Myometrial cell (primary cell): ENCODE results near the gene RNASE4. TPM values are rescaled to one million over a fixed set of nuclear protein-coding genes. Genes with fewer than 3 reads are reported as not detected.

Experiments
- total RNA-seq: library from RNA; depleted of rRNA; stranded (reverse); fragments of >200 nt; gene quantifications from 2 replicates; pipeline ENCODE4 v1.2.3, GENCODE V29; 2015

RNASE4 gene, protein sequence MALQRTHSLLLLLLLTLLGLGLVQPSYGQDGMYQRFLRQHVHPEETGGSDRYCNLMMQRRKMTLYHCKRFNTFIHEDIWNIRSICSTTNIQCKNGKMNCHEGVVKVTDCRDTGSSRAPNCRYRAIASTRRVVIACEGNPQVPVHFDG
- total RNA-seq = 14.7 and 15.8 TPM in 2 replicates

DNA sequence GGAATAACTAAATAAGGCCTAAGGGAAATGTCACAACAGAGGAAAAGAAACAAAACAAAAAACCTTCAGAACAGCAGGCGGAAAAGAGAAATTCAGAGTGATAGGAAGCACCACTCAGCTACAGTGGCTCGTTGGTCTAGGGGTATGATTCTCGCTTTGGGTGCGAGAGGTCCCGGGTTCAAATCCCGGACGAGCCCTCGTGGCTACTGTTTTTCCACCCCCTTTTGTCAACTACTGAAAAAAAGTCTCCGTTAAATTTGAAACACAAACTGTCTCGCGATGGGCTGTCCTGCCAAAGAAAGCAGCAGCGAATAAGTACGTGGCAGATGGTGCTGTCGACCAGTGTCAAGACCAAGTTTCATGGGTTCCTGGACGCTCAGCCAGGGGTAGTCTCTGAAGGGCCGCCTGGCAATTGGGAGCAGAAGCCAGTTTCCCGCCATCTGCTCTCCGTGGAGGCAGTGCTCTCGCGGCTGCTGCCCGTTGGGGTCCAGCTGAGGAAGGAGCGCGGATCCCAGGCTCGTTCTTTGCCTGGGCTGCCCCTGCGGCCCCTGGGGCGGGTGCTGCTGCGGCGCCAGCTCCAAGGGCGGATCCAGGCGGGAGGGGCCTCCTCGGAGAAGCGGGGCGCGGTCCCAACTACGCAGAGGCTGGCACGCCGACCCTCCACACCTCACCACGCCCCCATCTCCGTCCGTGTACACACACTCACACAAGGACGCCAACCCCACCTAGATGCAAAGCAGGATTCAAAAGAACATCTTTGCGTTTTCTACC is at the start of gene RNASE4:
TSS of gene RNASE4 (plus strand) at position 670 of the 771 bp plus-strand sequence. CDS start 14,812 bp downstream, outside the sequence.

DNA sequence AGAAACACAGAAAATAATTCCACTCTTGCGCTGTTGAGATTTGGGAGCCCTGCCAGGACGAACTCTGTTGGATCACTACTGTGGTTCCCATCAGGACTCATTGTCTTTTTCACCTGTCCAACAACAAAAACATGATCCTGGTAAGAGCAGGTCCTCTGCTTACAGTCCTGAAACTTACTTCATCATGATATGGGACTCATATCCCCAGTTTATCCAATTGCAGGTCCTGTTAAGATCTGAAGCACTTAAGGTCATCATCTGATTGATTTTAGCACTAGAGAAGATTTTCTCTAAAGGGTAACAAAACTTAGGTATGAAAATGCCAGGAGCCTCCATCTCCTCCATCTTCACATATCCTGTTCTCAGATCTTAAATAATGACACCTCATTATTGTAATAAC is 42.8 kb upstream of the RNASE4 start, which contains the start of gene OR6S1:
TSS of gene OR6S1 (minus strand) at position 101 of the 400 bp plus-strand sequence. CDS start at position 101, 0 bp downstream.

GRCh38 chr14:20688167-20688839 is 3.9 kb downstream of the RNASE4 start, which contains the start of gene ANG:
ANG (plus strand) TSS chr14:20688764; CDS start chr14:20693565, 4,801 bp downstream.

DNA sequence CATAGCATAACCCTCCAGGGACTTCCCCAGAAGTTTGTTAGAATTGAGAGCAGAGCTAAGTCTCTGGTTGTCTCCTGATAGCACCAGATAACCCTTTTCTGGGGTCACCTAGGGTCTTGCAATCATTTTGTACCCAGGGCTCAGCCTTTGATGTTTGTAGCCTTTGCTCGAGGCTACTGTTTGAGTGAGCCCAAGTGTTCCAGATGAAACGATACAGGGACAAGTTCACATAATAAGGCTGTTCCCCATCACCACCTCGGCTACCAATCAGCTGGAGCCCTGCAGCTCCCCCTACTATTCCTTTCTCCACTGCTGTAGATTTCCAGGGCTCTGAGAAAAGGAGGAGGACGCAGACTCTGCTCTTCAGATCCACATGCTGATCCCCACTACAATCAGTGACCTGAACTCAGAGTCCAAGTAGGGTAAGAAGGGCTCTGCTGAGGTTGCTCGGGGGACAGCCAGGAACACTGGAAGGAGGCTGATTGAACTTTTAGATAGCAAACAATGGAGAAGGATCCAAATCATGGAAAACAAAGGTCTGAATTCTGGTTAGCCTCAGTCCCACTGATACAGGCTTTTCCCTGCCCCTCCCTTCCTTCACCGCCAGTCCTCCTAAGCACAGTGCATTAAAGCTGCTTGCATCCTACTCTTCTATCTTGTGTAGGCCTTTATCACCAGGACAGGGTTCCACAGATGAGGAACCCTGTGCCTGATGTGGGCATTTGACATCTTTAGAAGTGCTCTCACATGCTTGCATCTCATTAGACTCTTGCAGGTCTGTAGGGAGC is 61.4 kb downstream of the RNASE4 start, which contains the start of gene EDDM3A:
TSS of gene EDDM3A (plus strand) at position 317 of the 788 bp plus-strand sequence. CDS start 1,694 bp downstream, outside the sequence.

Other genes with a start within 250 kb of the RNASE4 start
- gene KLHL33, start 248.4 kb upstream of the RNASE4 start, total RNA-seq = under 0.01 and 0.35 TPM in 2 replicates
- gene OSGEP, start 229.7 kb upstream of the RNASE4 start, total RNA-seq = 15.6 and 38.3 TPM in 2 replicates
- gene APEX1, start 229.3 kb upstream of the RNASE4 start, total RNA-seq = 204 and 223 TPM in 2 replicates
- gene PIP4P1, start 223.1 kb upstream of the RNASE4 start, total RNA-seq = 12.6 and 15.3 TPM in 2 replicates
- 45.9 and 55.4 TPM in 2 replicates for gene PNP, start 215.2 kb upstream of the RNASE4 start, total RNA-seq
- not detected in 2 replicates for gene RNASE10, start 179.0 kb upstream of the RNASE4 start, total RNA-seq
- gene RNASE9, start 123.5 kb upstream of the RNASE4 start, total RNA-seq = not detected in 2 replicates
- gene RNASE11, start 96.6 kb upstream of the RNASE4 start, total RNA-seq = not detected in 2 replicates
- not detected in 2 replicates for gene RNASE12, start 93.2 kb upstream of the RNASE4 start, total RNA-seq
- gene OR6S1, start 42.9 kb upstream of the RNASE4 start, total RNA-seq = not detected in 2 replicates
- 7.5 and 12.1 TPM in 2 replicates for gene ANG, start 4.2 kb downstream of the RNASE4 start, total RNA-seq
- not detected in 2 replicates for gene EDDM3A, start 61.3 kb downstream of the RNASE4 start, total RNA-seq
- gene EDDM3B, start 83.8 kb downstream of the RNASE4 start, total RNA-seq = not detected in 2 replicates
- gene RNASE6, start 96.7 kb downstream of the RNASE4 start, total RNA-seq = not detected in 2 replicates
- not detected in 2 replicates for gene RNASE1, start 118.3 kb downstream of the RNASE4 start, total RNA-seq
- not detected in 2 replicates for gene RNASE3, start 206.8 kb downstream of the RNASE4 start, total RNA-seq